MV-4-11 (cell line): ENCODE measurements around the gene CLSTN2.

Experiments used
- DNase-seq: peaks from one replicate; lab custom pipeline; 2025; lab: John Stamatoyannopoulos, UW

The CLSTN2 gene

GRCh38 chr3:140007081-140007480 lies 72.1 kb downstream of the CLSTN2 start:
- no peak for DNase-seq

- DNase-seq: no peak
Measured at GRCh38 chr3:140007911-140008869, 73.2 kb downstream of the CLSTN2 start.

DNA sequence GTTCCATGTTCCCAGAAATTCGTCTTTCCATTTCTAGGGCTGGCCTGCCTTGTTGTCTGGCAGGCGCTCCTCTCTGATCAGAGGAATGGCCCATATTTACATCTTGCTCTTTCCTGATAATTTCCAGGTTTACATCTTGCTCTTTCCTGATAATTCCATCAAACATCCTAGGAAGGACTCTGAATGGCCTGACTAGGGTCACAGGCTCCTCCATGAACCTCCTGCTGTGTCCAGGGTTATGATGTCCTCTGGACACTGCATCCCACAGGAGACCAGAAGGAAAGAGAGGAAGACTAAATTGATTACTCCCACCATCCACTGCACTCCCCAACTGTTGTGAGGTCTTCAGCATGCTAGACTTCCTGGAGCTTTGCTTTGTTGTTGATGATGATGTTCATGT lies 75.4 kb downstream of the CLSTN2 start:
- DNase-seq: no peak

- DNase-seq: no peak
Measured at GRCh38 chr3:140011086-140011485, 76.1 kb downstream of the CLSTN2 start.

DNA sequence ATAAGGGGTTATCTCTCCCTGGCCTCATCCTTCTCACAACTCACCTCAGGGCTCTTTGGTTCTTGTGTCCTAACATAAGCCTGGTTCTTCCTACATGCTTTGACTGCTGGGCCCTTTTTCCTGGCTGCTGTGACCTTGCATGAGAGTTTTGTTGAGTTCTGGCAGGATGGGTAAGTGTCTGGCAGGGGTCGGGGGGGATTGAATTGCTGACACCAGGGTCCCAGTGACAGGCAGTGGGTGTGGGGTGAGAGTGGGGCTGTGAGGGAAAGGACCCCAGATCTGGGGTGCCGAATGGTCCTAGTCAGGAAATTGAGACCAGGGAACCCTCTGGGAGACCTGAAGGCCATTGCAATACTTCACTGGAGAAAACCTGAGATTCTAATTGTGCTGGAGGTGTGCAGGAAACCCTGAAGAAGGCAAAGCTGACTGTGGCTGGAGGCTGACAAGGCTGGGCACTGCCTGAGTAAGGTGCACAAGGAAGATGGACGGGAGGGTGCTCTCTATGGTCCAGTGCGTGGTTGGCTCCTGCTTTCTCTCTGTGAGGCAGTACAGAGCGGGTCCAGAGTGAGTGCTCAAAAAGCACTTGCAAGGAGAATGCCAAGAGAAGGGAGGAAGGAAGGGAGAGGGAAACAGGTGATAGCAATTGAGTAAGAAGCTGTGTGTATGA lies 76.8 kb downstream of the CLSTN2 start:
- no peak for DNase-seq

GRCh38 chr3:140013220-140013619 lies 78.2 kb downstream of the CLSTN2 start:
- DNase-seq: no peak

DNA sequence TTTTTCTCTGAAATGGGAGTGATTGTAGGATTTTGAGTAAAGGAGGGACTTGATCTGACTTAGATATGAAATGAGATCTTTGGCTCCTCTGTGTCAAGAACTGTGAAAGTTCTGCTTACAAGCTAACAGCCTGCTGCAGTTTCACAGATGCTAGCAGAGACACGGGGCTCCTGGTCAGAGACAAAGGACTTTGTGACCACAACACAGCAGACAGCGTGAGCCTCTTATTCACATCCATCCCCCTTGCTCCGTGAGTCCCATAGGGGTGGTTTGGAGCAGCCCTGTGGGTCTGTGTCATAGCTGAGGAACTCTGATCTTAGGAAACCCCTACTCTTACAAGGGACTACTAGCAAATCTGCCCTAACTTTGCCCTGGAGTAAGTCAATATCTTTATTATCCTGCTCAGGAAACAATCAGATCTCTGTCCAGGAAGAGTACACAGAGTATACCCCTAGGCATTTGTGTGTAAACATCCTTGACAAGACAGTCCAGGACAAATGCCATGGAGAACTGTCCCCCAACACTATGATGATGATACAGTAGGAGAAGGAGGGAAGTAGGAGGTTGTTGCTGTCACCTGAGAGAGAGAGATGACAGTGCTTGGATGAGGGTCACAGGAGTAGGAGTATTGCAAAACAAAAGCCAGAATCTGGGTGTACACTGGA lies 80.0 kb downstream of the CLSTN2 start:
- DNase-seq: no peak

- no peak for DNase-seq
Measured at GRCh38 chr3:140015741-140016140, 80.8 kb downstream of the CLSTN2 start.

DNA sequence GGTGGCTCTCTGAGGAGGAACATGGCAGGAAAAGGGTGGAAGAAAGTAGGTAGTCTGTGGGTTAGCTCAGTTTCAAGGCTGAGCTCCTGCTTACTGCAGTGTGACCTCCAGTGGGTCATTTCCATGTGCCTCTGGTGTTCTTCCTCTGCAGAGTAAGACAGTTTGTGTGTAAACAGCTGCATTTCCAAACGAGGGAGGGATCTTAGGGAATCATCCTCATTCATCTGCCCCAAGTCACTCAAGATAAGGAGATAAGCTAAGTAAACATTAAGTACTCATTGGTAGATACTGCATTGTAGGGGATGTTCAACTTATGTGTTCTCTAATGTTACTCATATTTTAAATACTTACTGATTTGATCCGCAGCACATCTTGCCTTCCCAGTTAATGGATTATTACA lies 83.6 kb downstream of the CLSTN2 start:
- no peak for DNase-seq

GRCh38 chr3:140019946-140020345 lies 85.0 kb downstream of the CLSTN2 start:
- no peak for DNase-seq

DNA sequence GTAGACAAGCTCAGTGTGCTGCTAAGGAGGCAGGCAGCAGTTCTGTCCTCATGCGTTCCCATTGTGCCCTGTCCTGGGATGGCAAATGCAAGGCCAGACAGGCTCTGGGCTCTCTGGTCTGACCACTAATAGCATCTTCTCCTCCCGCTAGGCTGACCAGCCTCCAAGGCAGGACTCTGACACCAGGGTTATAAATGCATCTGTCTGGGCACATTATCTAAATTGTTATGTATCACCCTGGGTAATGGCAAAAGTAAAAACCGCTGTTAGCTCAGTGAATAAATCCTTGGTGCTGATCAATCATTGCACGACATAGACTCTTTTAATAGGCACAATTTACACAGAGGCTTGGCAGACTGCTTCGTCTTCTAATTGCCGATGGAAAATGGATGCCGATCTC lies 85.6 kb downstream of the CLSTN2 start:
- DNase-seq: no peak

DNA sequence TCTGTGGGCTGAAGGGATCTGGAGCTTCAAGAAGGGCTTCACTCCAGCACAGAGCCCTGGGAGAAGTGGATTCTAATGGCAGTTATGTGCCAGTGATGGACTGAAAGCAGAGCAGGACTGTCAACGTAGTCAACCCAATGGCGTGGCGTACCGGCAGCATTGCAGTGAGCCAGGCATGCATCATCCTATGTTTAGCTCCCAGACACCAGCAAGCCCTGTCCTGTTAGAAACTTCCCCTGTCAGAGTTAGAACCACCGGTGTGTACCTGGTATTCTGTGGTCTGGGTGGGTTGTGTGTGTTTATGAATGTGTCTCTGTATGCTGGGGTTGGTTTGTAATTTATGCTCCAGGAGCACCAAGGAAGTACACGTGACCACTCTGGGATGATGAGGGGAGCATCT lies 86.3 kb downstream of the CLSTN2 start:
- no peak for DNase-seq

GRCh38 chr3:140022066-140022770 lies 87.2 kb downstream of the CLSTN2 start:
- no peak for DNase-seq

GRCh38 chr3:140023616-140024530 lies 88.9 kb downstream of the CLSTN2 start:
- no peak for DNase-seq

DNA sequence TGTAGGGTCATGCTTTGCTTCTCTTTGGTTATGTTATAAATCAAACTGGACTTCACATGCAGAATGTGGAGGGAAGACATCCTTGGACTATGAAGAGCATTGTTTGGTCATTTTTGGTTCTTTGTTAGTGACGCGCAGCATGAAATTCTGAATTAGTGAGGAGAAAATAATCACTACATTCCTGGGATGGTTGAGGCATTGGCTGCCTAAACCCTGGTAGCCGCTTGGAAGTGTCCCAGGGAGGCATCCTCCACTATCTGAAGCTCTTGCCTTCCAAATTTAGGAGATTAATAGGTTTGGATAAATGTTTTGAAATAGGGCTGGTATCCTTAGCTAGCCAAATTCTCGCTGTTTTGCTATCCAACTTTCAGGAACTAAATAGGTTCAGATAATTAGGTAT lies 96.2 kb downstream of the CLSTN2 start:
- no peak for DNase-seq

DNA sequence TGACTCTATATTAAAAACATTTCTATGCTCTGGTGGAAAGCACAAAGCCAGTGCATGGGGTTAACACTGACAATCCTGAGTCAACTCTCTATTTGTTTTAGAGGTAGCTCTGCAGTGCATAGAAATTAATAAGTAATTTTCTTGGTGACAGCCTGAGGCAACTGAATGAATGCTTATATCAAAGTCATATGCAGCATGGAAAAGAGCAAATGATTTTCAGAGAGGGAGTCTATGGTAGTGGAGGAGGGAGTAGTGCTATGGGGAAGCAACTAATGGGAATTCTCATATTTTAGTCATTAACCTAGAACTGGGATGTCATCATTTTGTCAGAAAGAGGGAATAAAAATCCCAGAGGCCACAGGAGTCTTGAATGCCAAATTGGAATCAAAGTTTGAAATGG lies 99.1 kb downstream of the CLSTN2 start:
- no peak for DNase-seq

DNA sequence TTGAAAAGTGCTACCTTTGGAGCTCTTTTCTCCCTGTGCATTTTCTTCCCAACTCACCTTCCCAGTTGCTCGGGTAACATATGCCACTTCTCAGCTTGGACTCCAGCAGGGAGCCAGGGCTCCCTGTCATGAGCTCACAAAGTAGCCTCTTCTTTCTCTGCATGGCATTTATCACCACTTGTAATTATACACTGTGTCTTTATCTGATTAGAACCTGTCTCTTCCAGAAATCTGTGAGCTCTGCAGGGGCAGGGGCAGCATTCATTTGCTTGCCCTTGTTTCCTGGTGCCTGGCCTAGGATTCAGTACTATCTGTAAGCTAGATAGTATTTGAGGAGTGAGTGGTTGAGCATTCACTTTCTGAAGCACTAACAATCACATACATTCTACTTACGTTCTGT lies 100.9 kb downstream of the CLSTN2 start:
- DNase-seq: no peak

- DNase-seq: no peak
Measured at GRCh38 chr3:140050396-140050795, 115.4 kb downstream of the CLSTN2 start.

DNA sequence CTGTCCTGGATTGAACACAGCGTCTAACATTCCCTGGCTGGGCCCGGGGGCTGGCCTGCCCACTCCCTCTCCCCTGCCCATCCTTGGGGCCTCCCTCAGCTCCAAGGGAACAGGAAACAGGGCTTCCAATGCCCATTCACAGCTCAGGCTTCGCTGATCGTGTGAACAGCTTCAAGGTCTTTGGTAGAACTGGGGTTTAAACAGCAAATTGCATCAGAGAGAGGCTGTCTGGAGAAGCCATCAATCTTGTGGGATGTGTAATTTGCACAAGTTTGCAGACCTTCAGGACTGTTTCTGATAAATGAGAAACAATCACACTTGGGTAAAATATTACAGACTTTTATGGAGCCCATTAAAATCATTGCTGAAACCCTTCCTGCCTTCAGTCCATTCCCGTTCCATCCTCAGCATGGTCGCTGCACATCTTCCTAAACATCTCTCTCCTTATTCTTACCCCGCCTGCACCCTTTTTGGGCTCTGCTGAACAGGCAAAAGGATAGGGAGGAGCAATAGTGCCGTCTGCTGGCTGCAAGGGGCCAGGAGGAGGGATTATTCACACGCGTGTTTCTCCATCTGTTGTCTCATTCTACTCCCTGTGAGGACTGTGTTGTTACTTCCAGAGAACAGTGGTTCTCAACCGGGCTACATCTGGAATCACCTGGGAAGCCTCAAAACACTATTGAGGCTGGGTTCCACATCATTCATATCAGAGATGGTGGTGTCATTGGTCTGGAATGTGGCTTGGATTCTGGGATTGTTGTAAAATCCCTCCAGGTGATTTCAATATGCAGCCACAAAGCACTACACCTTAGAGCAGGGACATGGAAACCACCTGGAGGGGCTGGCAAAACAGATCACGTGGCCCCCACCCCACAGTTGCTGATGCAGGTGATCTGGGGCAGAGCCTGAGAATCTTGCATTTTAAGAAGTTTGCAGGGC lies 116.3 kb downstream of the CLSTN2 start:
- DNase-seq: no peak
